ENCODE results near the gene GAL3ST1.
"Not testable (repeated sequence)": the region's sequence is repeated elsewhere in the genome, so short reads cannot be mapped to it uniquely, and the experiment has no call there.

The GAL3ST1 gene

GRCh38 chr22:30541961-30542810, 32.3 kb downstream of the GAL3ST1 start:
- Histone ChIP-seq H3K36me3 (ENCODE audit: control insufficient read depth in 1 of 2, insufficient read depth in 2 of 2, low read length in 2 of 2) (no peaks in the 10 kb centered on the region), H4K91ac (ENCODE audit: low read depth, low read length) (no peak overlapping the region), H3K4me2 (ENCODE audit: low read length) (peak overlapping the region; percentile 76), H3K27me3 (ENCODE audit: insufficient read depth, low read length) (peaks cover 16% of the 10 kb centered on the region), H3K4me1 (ENCODE audit: control insufficient read depth in 1 of 2, insufficient read depth in 2 of 2, low read length in 2 of 2) (no peaks in the 10 kb centered on the region), H2AK5ac (ENCODE audit: low read length) (no peak overlapping the region), H3K9me3 (ENCODE audit: insufficient read depth, low read depth, low read length) (peaks cover 7% of the 10 kb centered on the region), H3K23ac (ENCODE audit: low read length) (no peak overlapping the region), H3K4ac (ENCODE audit: low read depth, low read length) (no peak overlapping the region), H3K14ac (ENCODE audit: low read length) (no peak overlapping the region), H3K9ac (ENCODE audit: low read length) (no peak overlapping the region), H3K18ac (ENCODE audit: low read length) (no peak overlapping the region), H4K8ac (ENCODE audit: low read depth, low read length) (no peak overlapping the region), H3K79me2 (ENCODE audit: control insufficient read depth, insufficient read depth, low read length, poor library complexity) (no peaks in the 10 kb centered on the region), H3K79me1 (ENCODE audit: low read length) (no peaks in the 10 kb centered on the region), H3K4me3 (ENCODE audit: low read depth, low read length) (peak overlapping the region; percentile 26), H2BK5ac (ENCODE audit: low read depth, low read length, poor library complexity) (no peak overlapping the region), H2AFZ (ENCODE audit: insufficient read depth, low read length, poor library complexity) (peak overlapping the region; percentile 17), H4K12ac (ENCODE audit: low read depth, low read length) (no peak overlapping the region), H3K27ac (ENCODE audit: low read depth, low read length) (no peak overlapping the region), H2BK12ac (ENCODE audit: low read length) (no peak overlapping the region), H2BK120ac (ENCODE audit: insufficient read depth, low read length, poor library complexity) (no peak overlapping the region)
- no peak for DNase-seq
- no CpG with 5 or more reads among the region's 64 CpGs for WGBS (ENCODE audit: extremely low coverage, insufficient coverage, insufficient read length)

- H3K9me3 ChIP-seq (ENCODE audit: insufficient read depth, low read depth, low read length); H3K79me1 ChIP-seq (ENCODE audit: low read length); H3K14ac ChIP-seq (ENCODE audit: low read length); H3K27ac ChIP-seq (ENCODE audit: low read depth, low read length); H3K4me1 ChIP-seq (ENCODE audit: control insufficient read depth in 1 of 2, insufficient read depth in 2 of 2, low read length in 2 of 2); H2BK120ac ChIP-seq (ENCODE audit: insufficient read depth, low read length, poor library complexity); H3K4me3 ChIP-seq (ENCODE audit: low read depth, low read length); H2BK12ac ChIP-seq (ENCODE audit: low read length); H3K23ac ChIP-seq (ENCODE audit: low read length); DNase-seq; H3K36me3 ChIP-seq (ENCODE audit: control insufficient read depth in 1 of 2, insufficient read depth in 2 of 2, low read length in 2 of 2); H4K12ac ChIP-seq (ENCODE audit: low read depth, low read length); H4K8ac ChIP-seq (ENCODE audit: low read depth, low read length); H3K4ac ChIP-seq (ENCODE audit: low read depth, low read length); H3K18ac ChIP-seq (ENCODE audit: low read length); H2AK5ac ChIP-seq (ENCODE audit: low read length); H3K9ac ChIP-seq (ENCODE audit: low read length); H2AFZ ChIP-seq (ENCODE audit: insufficient read depth, low read length, poor library complexity); H4K91ac ChIP-seq (ENCODE audit: low read depth, low read length); H2BK5ac ChIP-seq (ENCODE audit: low read depth, low read length, poor library complexity); H3K79me2 ChIP-seq (ENCODE audit: control insufficient read depth, insufficient read depth, low read length, poor library complexity): not testable (repeated sequence)
- Histone ChIP-seq H3K27me3 (ENCODE audit: insufficient read depth, low read length) (peaks cover 16% of the 10 kb centered on the region), H3K4me2 (ENCODE audit: low read length) (peak overlapping the region; percentile 76)
- no CpG with 5 or more reads among the region's 3 CpGs for WGBS (ENCODE audit: extremely low coverage, insufficient coverage, insufficient read length)
Observed at GRCh38 chr22:30541511-30541910, 33.0 kb downstream of the GAL3ST1 start.

GRCh38 chr22:30539368-30539767, 35.1 kb downstream of the GAL3ST1 start:
- no peak overlapping the region for H2BK12ac ChIP-seq (ENCODE audit: low read length)
- no peak overlapping the region for H2BK120ac ChIP-seq (ENCODE audit: insufficient read depth, low read length, poor library complexity)
- WGBS (ENCODE audit: extremely low coverage, insufficient coverage, insufficient read length) = no CpG with 5 or more reads among the region's 1 CpG

GRCh38 chr22:30538280-30538679, 36.2 kb downstream of the GAL3ST1 start:
- H3K36me3 ChIP-seq (ENCODE audit: control insufficient read depth in 1 of 2, insufficient read depth in 2 of 2, low read length in 2 of 2) = no peaks in the 10 kb centered on the region
- H3K9ac ChIP-seq (ENCODE audit: low read length) = no peak overlapping the region
- H2BK12ac ChIP-seq (ENCODE audit: low read length) = no peak overlapping the region
- H2AK5ac ChIP-seq (ENCODE audit: low read length) = no peak overlapping the region
- H3K23ac ChIP-seq (ENCODE audit: low read length) = no peak overlapping the region
- H3K27ac ChIP-seq (ENCODE audit: low read depth, low read length) = no peak overlapping the region
- H3K4ac ChIP-seq (ENCODE audit: low read depth, low read length) = no peak overlapping the region
- H3K4me2 ChIP-seq (ENCODE audit: low read length) = no peak overlapping the region
- no peak overlapping the region for H2BK120ac ChIP-seq (ENCODE audit: insufficient read depth, low read length, poor library complexity)
- peaks cover 7% of the 10 kb centered on the region for H3K9me3 ChIP-seq (ENCODE audit: insufficient read depth, low read depth, low read length)
- no peak overlapping the region for H3K18ac ChIP-seq (ENCODE audit: low read length)
- no peak overlapping the region for H4K12ac ChIP-seq (ENCODE audit: low read depth, low read length)
- H2AFZ ChIP-seq (ENCODE audit: insufficient read depth, low read length, poor library complexity) = no peak overlapping the region
- peaks cover 10% of the 10 kb centered on the region for H3K27me3 ChIP-seq (ENCODE audit: insufficient read depth, low read length)
- no peak overlapping the region for H4K8ac ChIP-seq (ENCODE audit: low read depth, low read length)
- no peak overlapping the region for H2BK5ac ChIP-seq (ENCODE audit: low read depth, low read length, poor library complexity)
- no CpG with 5 or more reads among the region's 6 CpGs for WGBS (ENCODE audit: extremely low coverage, insufficient coverage, insufficient read length)
- H3K79me2 ChIP-seq (ENCODE audit: control insufficient read depth, insufficient read depth, low read length, poor library complexity) = no peaks in the 10 kb centered on the region
- no peak overlapping the region for H3K14ac ChIP-seq (ENCODE audit: low read length)
- H3K4me1 ChIP-seq (ENCODE audit: control insufficient read depth in 1 of 2, insufficient read depth in 2 of 2, low read length in 2 of 2) = peaks cover 0 to 2% of the 10 kb centered on the region in 2 experiments
- H3K79me1 ChIP-seq (ENCODE audit: low read length) = no peaks in the 10 kb centered on the region
- H3K4me3 ChIP-seq (ENCODE audit: low read depth, low read length) = no peak overlapping the region
- no peak overlapping the region for H4K91ac ChIP-seq (ENCODE audit: low read depth, low read length)
- DNase-seq = no peak

More at GRCh38 chr22:30539368-30539767, 35.1 kb downstream of the GAL3ST1 start:
- H4K91ac ChIP-seq (ENCODE audit: low read depth, low read length) = no peak overlapping the region
- no peak overlapping the region for H2AK5ac ChIP-seq (ENCODE audit: low read length)
- no peak for DNase-seq
- no peaks in the 10 kb centered on the region for H3K4me1 ChIP-seq (ENCODE audit: control insufficient read depth in 1 of 2, insufficient read depth in 2 of 2, low read length in 2 of 2)
- no peak overlapping the region for H2BK5ac ChIP-seq (ENCODE audit: low read depth, low read length, poor library complexity)
- H3K36me3 ChIP-seq (ENCODE audit: control insufficient read depth in 1 of 2, insufficient read depth in 2 of 2, low read length in 2 of 2) = no peaks in the 10 kb centered on the region
- H3K9me3 ChIP-seq (ENCODE audit: insufficient read depth, low read depth, low read length) = peaks cover 7% of the 10 kb centered on the region
- H3K79me1 ChIP-seq (ENCODE audit: low read length) = no peaks in the 10 kb centered on the region
- no peak overlapping the region for H4K12ac ChIP-seq (ENCODE audit: low read depth, low read length)
- H3K27me3 ChIP-seq (ENCODE audit: insufficient read depth, low read length) = peaks cover 16% of the 10 kb centered on the region
- no peak overlapping the region for H3K18ac ChIP-seq (ENCODE audit: low read length)
- no peak overlapping the region for H3K23ac ChIP-seq (ENCODE audit: low read length)
- no peak overlapping the region for H2AFZ ChIP-seq (ENCODE audit: insufficient read depth, low read length, poor library complexity)
- H3K4me3 ChIP-seq (ENCODE audit: low read depth, low read length) = no peak overlapping the region
- no peaks in the 10 kb centered on the region for H3K79me2 ChIP-seq (ENCODE audit: control insufficient read depth, insufficient read depth, low read length, poor library complexity)
- H3K4me2 ChIP-seq (ENCODE audit: low read length) = no peak overlapping the region
- H3K9ac ChIP-seq (ENCODE audit: low read length) = no peak overlapping the region
- H3K4ac ChIP-seq (ENCODE audit: low read depth, low read length) = no peak overlapping the region
- no peak overlapping the region for H3K14ac ChIP-seq (ENCODE audit: low read length)
- H3K27ac ChIP-seq (ENCODE audit: low read depth, low read length) = no peak overlapping the region
- H4K8ac ChIP-seq (ENCODE audit: low read depth, low read length) = no peak overlapping the region
